H1 (cell line): ENCODE measurements around the gene ACTR2. TPM values are rescaled to one million over a fixed set of nuclear protein-coding genes. Genes with fewer than 3 reads are reported as not detected.

ENCODE experiments used
- CTCF ChIA-PET: fragments of 300-600 bp; sonication (Branson Sonifier 250); formaldehyde crosslinking; loops from one replicate; lab custom pipeline; 2021; ENCODE audit not compliant: partially characterized antibody; lab: Charles Lee
- POLR2A ChIA-PET: fragments of 300-600 bp; sonication (Branson Sonifier 250); formaldehyde crosslinking; loops from one replicate; lab custom pipeline; 2021; ENCODE audit warnings: inconsistent platforms; ENCODE audit not compliant: partially characterized antibody; lab: Charles Lee
- DNase-seq, 2 experiments: peaks; one replicate each; pipeline versions ENCODE4 v3.0.0 to v3.0.0-alpha.2; 2010 to 2022; ENCODE audit warnings: low spot score in 2 of 2, low read depth in 1 of 2, mixed read lengths in 1 of 2
- FAIRE-seq: peaks from 2 replicates; lab custom pipeline; 2011; peaks lifted over from hg19 to GRCh38; lab: Jason Lieb, UNC
- H2AFZ ChIP-seq: 2 replicates; pipeline ENCODE4 v1.8.1; 2012; ENCODE audit warnings: low read length, inconsistent platforms
- H2AK5ac ChIP-seq: 2 replicates; pipeline ENCODE4 v1.6.1; 2013; ENCODE audit warnings: low read depth, low read length
- H2BK120ac ChIP-seq: replicated peaks from 2 replicates; pipeline ENCODE3; 2013; ENCODE audit warnings: low read depth, low read length, inconsistent platforms
- H2BK12ac ChIP-seq: 2 replicates; pipeline ENCODE4 v1.6.1; 2013; ENCODE audit warnings: low read depth, low read length
- H2BK15ac ChIP-seq: 2 replicates; pipeline ENCODE4 v1.6.1; 2013; ENCODE audit warnings: low read length
- H2BK20ac ChIP-seq: 2 replicates; pipeline ENCODE4 v1.6.1; 2013; ENCODE audit warnings: low read length
- H2BK5ac ChIP-seq: 2 replicates; pipeline ENCODE4 v1.6.1; 2013; ENCODE audit warnings: low read depth, low read length
- H3K14ac ChIP-seq: 2 replicates; pipeline ENCODE4 v1.6.1; 2013; ENCODE audit warnings: inconsistent platforms; ENCODE audit not compliant: insufficient read length
- H3K18ac ChIP-seq: 2 replicates; pipeline ENCODE4 v1.6.1; 2013; ENCODE audit warnings: low read length; ENCODE audit errors: extremely low read depth
- H3K23ac ChIP-seq: 2 replicates; pipeline ENCODE4 v1.6.1; 2013; ENCODE audit warnings: inconsistent platforms; ENCODE audit not compliant: insufficient read length
- H3K23me2 ChIP-seq: 2 replicates; pipeline ENCODE4 v1.6.1; 2013; ENCODE audit warnings: low read depth, low read length
- H3K27ac ChIP-seq: 2 replicates; pipeline ENCODE4 v1.6.1; 2011; ENCODE audit warnings: low read depth, low read length, inconsistent platforms
- H3K27me3 ChIP-seq, 4 experiments: replicated peaks in 1 of 4; 1 replicate in 1 of 4; 2 replicates in 3 of 4; pipeline versions ENCODE4 v1.6.1 to v1.8.1; 2011 to 2013; ENCODE audit warnings: low read length in 3 of 4, mild to moderate bottlenecking in 3 of 4, inconsistent platforms in 2 of 4, mixed read lengths in 2 of 4, moderate library complexity in 1 of 4; ENCODE audit not compliant: control insufficient read depth in 3 of 4, insufficient read depth in 3 of 4; ENCODE audit errors: extremely low read depth in 1 of 4
- H3K36me3 ChIP-seq, 4 experiments: 2 replicates each; pipeline versions ENCODE4 v1.6.1 to v1.8.1; 2011 to 2013; ENCODE audit warnings: mild to moderate bottlenecking in 4 of 4, low read length in 3 of 4, moderate library complexity in 2 of 4, control low read depth in 1 of 4, inconsistent platforms in 1 of 4; ENCODE audit not compliant: insufficient read depth in 4 of 4, control insufficient read depth in 2 of 4
- H3K4ac ChIP-seq: replicated peaks from 2 replicates; pipeline ENCODE3; 2013; ENCODE audit warnings: low read length, low read depth, mixed read lengths, inconsistent platforms; ENCODE audit not compliant: insufficient read length
- H3K4me1 ChIP-seq, 4 experiments: replicated peaks in 1 of 4; 1 replicate in 1 of 4; 2 replicates in 3 of 4; pipeline versions ENCODE4 v1.6.1 to v1.8.1; 2011 to 2013; ENCODE audit warnings: low read length in 3 of 4, inconsistent platforms in 2 of 4, mixed read lengths in 1 of 4; ENCODE audit not compliant: insufficient read depth in 4 of 4, control insufficient read depth in 3 of 4
- H3K4me2 ChIP-seq, 2 experiments: 2 replicates each; pipeline versions ENCODE4 v1.6.1 to v1.8.1; 2011 to 2013; ENCODE audit warnings: low read depth in 2 of 2, low read length in 2 of 2, control low read depth in 1 of 2, inconsistent platforms in 1 of 2, mild to moderate bottlenecking in 1 of 2; ENCODE audit not compliant: insufficient read depth in 1 of 2
- H3K4me3 ChIP-seq, 4 experiments: fragments of 200-600, 300-600 bp in 1 of 4; sonication (generic), shearing (Covaris generic), sonication (Bioruptor Twin) in 1 of 4; 2 replicates each; pipeline versions ENCODE4 v1.5.1 to v1.8.1; 2011 to 2016; ENCODE audit warnings: low read length in 4 of 4, low read depth in 3 of 4, control low read depth in 2 of 4, inconsistent platforms in 2 of 4, mild to moderate bottlenecking in 2 of 4, mixed read lengths in 1 of 4, moderate library complexity in 1 of 4; ENCODE audit not compliant: insufficient read depth in 2 of 4; ENCODE audit errors: extremely low read depth in 1 of 4
- H3K56ac ChIP-seq: replicated peaks from 2 replicates; pipeline ENCODE3; 2013; ENCODE audit warnings: low read depth, mild to moderate bottlenecking, mixed read lengths, low read length, inconsistent platforms; ENCODE audit not compliant: insufficient read length
- H3K79me1 ChIP-seq: 2 replicates; pipeline ENCODE4 v1.6.1; 2013; ENCODE audit warnings: low read depth, low read length, control low read depth
- H3K79me2 ChIP-seq, 2 experiments: 2 replicates each; pipeline versions ENCODE4 v1.6.1 to v1.8.1; 2012 to 2013; ENCODE audit warnings: low read length in 2 of 2, mild to moderate bottlenecking in 2 of 2, inconsistent platforms in 1 of 2; ENCODE audit not compliant: insufficient read depth in 2 of 2, control insufficient read depth in 1 of 2
- H3K9ac ChIP-seq, 4 experiments: replicated peaks in 1 of 4; 1 replicate in 1 of 4; 2 replicates in 3 of 4; pipeline versions ENCODE4 v1.6.1 to v1.8.1; 2011 to 2013; ENCODE audit warnings: low read depth in 3 of 4, low read length in 3 of 4, control low read depth in 2 of 4, mild to moderate bottlenecking in 2 of 4, moderate library complexity in 2 of 4, inconsistent platforms in 1 of 4; ENCODE audit errors: extremely low read depth in 1 of 4
- H3K9me3 ChIP-seq, 2 experiments: 2 replicates each; pipeline versions ENCODE4 v1.6.1 to v1.8.1; 2012 to 2013; ENCODE audit warnings: mild to moderate bottlenecking in 2 of 2, moderate library complexity in 2 of 2, control low read depth in 1 of 2, inconsistent platforms in 1 of 2, low read depth in 1 of 2, low read length in 1 of 2, mixed read lengths in 1 of 2; ENCODE audit not compliant: insufficient read depth in 2 of 2
- H4K20me1 ChIP-seq, 2 experiments: replicated peaks in 1 of 2; 2 replicates each; pipeline versions ENCODE3 to v1.8.1; 2011 to 2013; ENCODE audit warnings: inconsistent platforms in 2 of 2, low read length in 2 of 2, mild to moderate bottlenecking in 1 of 2; ENCODE audit not compliant: insufficient read depth in 2 of 2, control insufficient read depth in 1 of 2
- H4K5ac ChIP-seq: 2 replicates; pipeline ENCODE4 v1.6.1; 2013; ENCODE audit warnings: low read length, low read depth, mixed read lengths, inconsistent platforms; ENCODE audit not compliant: insufficient read length
- H4K8ac ChIP-seq: 2 replicates; pipeline ENCODE4 v1.8.0; 2013; ENCODE audit warnings: mild to moderate bottlenecking, moderate library complexity, low read length, inconsistent platforms; ENCODE audit not compliant: insufficient read depth; ENCODE audit errors: extremely low read depth
- H4K91ac ChIP-seq: replicated peaks from 2 replicates; pipeline ENCODE3; 2013; ENCODE audit warnings: low read length, mixed read lengths, inconsistent platforms; ENCODE audit not compliant: insufficient read length
- ATF3 ChIP-seq: IDR thresholded peaks from 2 replicates; pipeline ENCODE4 v1.6.1; 2011; ENCODE audit warnings: low read depth, mild to moderate bottlenecking, low read length; ENCODE audit not compliant: insufficient read depth
- BRCA1 ChIP-seq: IDR thresholded peaks from 2 replicates; pipeline ENCODE4 v1.6.1; 2012; ENCODE audit warnings: low read depth, low read length, improper control_type of control experiment
- CBX8 ChIP-seq: fragments of 300-800, 300-1000 bp; sonication (generic); IDR thresholded peaks from 2 replicates; pipeline ENCODE4 v1.7.1; 2016; ENCODE audit warnings: low read depth, low read length, borderline replicate concordance
- E2F6 ChIP-seq: IDR thresholded peaks from 2 replicates; pipeline ENCODE4 v1.6.1; 2012; ENCODE audit warnings: inconsistent platforms
- EGR1 ChIP-seq: IDR thresholded peaks from 2 replicates; pipeline ENCODE4 v1.6.1; 2011; ENCODE audit warnings: low read depth, low read length, borderline replicate concordance
- FOSL1 ChIP-seq: IDR thresholded peaks from 2 replicates; pipeline ENCODE4 v1.6.1; 2011; ENCODE audit warnings: mild to moderate bottlenecking, low read depth, low read length, moderate library complexity; ENCODE audit not compliant: insufficient read depth
- HDAC2 ChIP-seq, 2 experiments: fragments of 300-600 bp in 1 of 2; sonication (generic) in 1 of 2; IDR thresholded peaks; 2 replicates each; pipeline ENCODE4 v1.6.1; 2011 to 2012; ENCODE audit warnings: low read depth in 2 of 2, low read length in 2 of 2, mild to moderate bottlenecking in 2 of 2, moderate library complexity in 2 of 2, borderline replicate concordance in 1 of 2, inconsistent platforms in 1 of 2
- KDM4A ChIP-seq: IDR thresholded peaks from one replicate; pipeline ENCODE4 v1.7.1; 2012; ENCODE audit warnings: low read depth, mild to moderate bottlenecking, moderate library complexity, low read length, inconsistent platforms; ENCODE audit not compliant: severe bottlenecking
- KDM5A ChIP-seq: fragments of 200-600 bp; IDR thresholded peaks from 2 replicates; pipeline ENCODE4 v1.7.1; 2012; ENCODE audit warnings: mild to moderate bottlenecking, low read length, inconsistent platforms, mixed read lengths
- SAP30 ChIP-seq: fragments of 300-600 bp; sonication (generic); IDR thresholded peaks from 2 replicates; pipeline ENCODE4 v1.7.1; 2012; ENCODE audit warnings: low read length, moderate library complexity, mild to moderate bottlenecking, inconsistent platforms; ENCODE audit not compliant: insufficient read depth, insufficient replicate concordance
- SIX5 ChIP-seq: IDR thresholded peaks from 2 replicates; pipeline ENCODE4 v1.6.1; 2011; ENCODE audit warnings: mild to moderate bottlenecking, low read depth, low read length
- TBP ChIP-seq: IDR thresholded peaks from 2 replicates; pipeline ENCODE4 v1.6.1; 2011; ENCODE audit warnings: low read depth, low read length, improper control_type of control experiment
- TCF12 ChIP-seq: IDR thresholded peaks from 2 replicates; pipeline ENCODE4 v1.6.1; 2011; ENCODE audit warnings: low read depth, mild to moderate bottlenecking, low read length
- WGBS, 2 experiments: shearing (Covaris generic) in 1 of 2; methylation state at CpG; one replicate each; pipeline versions ENCODE4 v1.1.6 to v1.1.7; 2013 to 2015; ENCODE audit warnings: low lambda C conversion rate in 2 of 2, mixed read lengths in 2 of 2, inconsistent platforms in 1 of 2, low coverage in 1 of 2, missing lambda C conversion rate in 1 of 2; ENCODE audit not compliant: insufficient replicate concordance in 2 of 2, insufficient coverage in 1 of 2, insufficient read length in 1 of 2; ENCODE audit errors: extremely low coverage in 1 of 2, missing lambda C conversion rate in 1 of 2; 5-methylcytosine and 5-hydroxymethylcytosine counted together
- polyA plus RNA-seq, 7 experiments: library from polyadenylated mRNA; depleted of rRNA in 3 of 7; stranded (reverse) in 5 of 7; unstranded in 2 of 7; fragments of >200 nt in 5 of 7; fragments of 200-250 nt in 2 of 7; gene quantifications; 1 replicate in 5 of 7; 2 replicates in 1 of 7; 4 replicates in 1 of 7; pipeline versions ENCODE4 v1.2.1 to v1.2.3, GENCODE V29; 2011 to 2013; ENCODE audit warnings: missing spikeins in 2 of 7, mixed read lengths in 2 of 7
- total RNA-seq: library from RNA; stranded (reverse); fragmentation: NEBNext Ultra II Directional; extraction: Animal tissue kit (Norgen Biotek cat#: 25700); gene quantifications from 2 replicates; pipeline ENCODE4 v1.2.1, GENCODE V29; 2021

The ACTR2 gene
- total and polyA plus RNA-seq, 2 of the 8 experiments (the other 6 are each of a cell fraction or from before 2014, with no cell fraction given), result 28.3 to 171 TPM

GRCh38 chr2:65311049-65311448, 83.4 kb downstream of the ACTR2 start:
- H3K4me1 ChIP-seq, result no peaks in the 10 kb centered on the region
- H2BK12ac ChIP-seq, result no peak overlapping the region
- no peak for FAIRE-seq
- no peaks in the 10 kb centered on the region for H3K9me3 ChIP-seq
- ChIA-PET POLR2A (interaction anchor here (1.1 kb wide), 1 partner anchor 86 kb away, joined by 3 read pairs; no protein-coding TSS in a partner anchor), CTCF (interaction anchor here (0.6 to 2.3 kb wide), 7 partner anchors 9 to 394 kb away, joined by 3 to 13 read pairs (median 3); no protein-coding TSS in a partner anchor)
- no peaks in the 10 kb centered on the region; the same call in 1 of the 2 replicates for H3K23me2 ChIP-seq
- no peaks in the 10 kb centered on the region for H3K79me1 ChIP-seq
- H3K79me2 ChIP-seq, result no peaks in the 10 kb centered on the region
- no peak overlapping the region for H2BK15ac ChIP-seq
- 86% methylated on average over 6 of the region's 6 CpGs; no CpG with 5 or more reads in 1 of the 2 experiments for WGBS, 2 experiments
- no peak overlapping the region for H2BK5ac ChIP-seq
- H3K14ac ChIP-seq, result no peak overlapping the region
- H3K18ac ChIP-seq, result no peak overlapping the region
- H3K4ac ChIP-seq, result no peak overlapping the region
- H4K91ac ChIP-seq, result no peak overlapping the region
- H3K27me3 ChIP-seq, result no peaks in the 10 kb centered on the region
- H3K36me3 ChIP-seq, result peaks cover 0 to 6% (median 0%) of the 10 kb centered on the region in 4 experiments; a peak in 1 of 8 replicates
- no peak overlapping the region for H3K4me3 ChIP-seq
- H2BK20ac ChIP-seq, result no peak overlapping the region
- no peak overlapping the region for H3K9ac ChIP-seq
- no peak overlapping the region for H2AFZ ChIP-seq
- peaks cover 0 to 3% of the 10 kb centered on the region in 2 experiments for H4K20me1 ChIP-seq
- no peak overlapping the region for H4K5ac ChIP-seq
- no peak overlapping the region for H3K4me2 ChIP-seq
- H2BK120ac ChIP-seq, result no peak overlapping the region
- H3K56ac ChIP-seq, result no peak overlapping the region
- H2AK5ac ChIP-seq, result no peak overlapping the region
- no peak overlapping the region for H3K27ac ChIP-seq
- DNase-seq, result no peak
- no peak overlapping the region for H3K23ac ChIP-seq
- H4K8ac ChIP-seq, result no peak overlapping the region
- TF ChIP-seq SIX5, result no peak
- no peak for TF ChIP-seq E2F6
- no peak for TF ChIP-seq BRCA1
- no peak for TF ChIP-seq FOSL1
- no peak for TF ChIP-seq KDM4A
- no peak for TF ChIP-seq TBP
- TF ChIP-seq SAP30, result no peak
- no peak for TF ChIP-seq TCF12
- TF ChIP-seq HDAC2 (IDR thresholded peaks at IDR 0.05; ENCODE audit: borderline replicate concordance in 1 of 2, low read depth in 2 of 2, low read length in 2 of 2), result no peak
- no peak for TF ChIP-seq KDM5A
- TF ChIP-seq EGR1, result no peak
- TF ChIP-seq CBX8, result no peak
- TF ChIP-seq ATF3, result no peak
